CD14-positive monocyte (primary cell): ENCODE data around the gene GSDME. TPM values are rescaled to one million over a fixed set of nuclear protein-coding genes. Genes with fewer than 3 reads are reported as not detected.

Experiments used
- DNase-seq, 3 donors: peaks; one replicate each; pipeline ENCODE4 v3.0.0-alpha.2; 2011 to 2022
- H2AFZ ChIP-seq: 2 replicates; pipeline ENCODE4 v1.6.0; 2012; ENCODE audit warnings: mild to moderate bottlenecking, low read depth, low read length, inconsistent platforms; ENCODE audit not compliant: insufficient read depth, poor library complexity, severe bottlenecking
- H3K27ac ChIP-seq, 2 donors: 1 replicate in 1 of 2; 2 replicates in 1 of 2; pipeline ENCODE4 v1.5.1; 2012 to 2013; ENCODE audit warnings: low read length in 2 of 2, control low read depth in 1 of 2, inconsistent platforms in 1 of 2, low read depth in 1 of 2, mild to moderate bottlenecking in 1 of 2
- H3K27me3 ChIP-seq, 2 donors: one replicate each; pipeline versions ENCODE4 v1.6.0 to v1.6.1; 2011 to 2013; ENCODE audit warnings: low read length in 2 of 2; ENCODE audit not compliant: control insufficient read depth in 2 of 2, insufficient read depth in 2 of 2
- H3K36me3 ChIP-seq, 2 donors: replicated peaks in 1 of 2; 1 replicate in 1 of 2; 2 replicates in 1 of 2; pipeline versions ENCODE4 v1.5.1 to v1.6.1; 2012 to 2013; ENCODE audit warnings: low read length in 2 of 2, control low read depth in 1 of 2, inconsistent platforms in 1 of 2, mild to moderate bottlenecking in 1 of 2; ENCODE audit not compliant: insufficient read depth in 2 of 2, control insufficient read depth in 1 of 2
- H3K4me1 ChIP-seq, 2 donors: 1 replicate in 1 of 2; 2 replicates in 1 of 2; pipeline versions ENCODE4 v1.5.1 to v1.6.1; 2012 to 2013; ENCODE audit warnings: low read length in 2 of 2, control low read depth in 1 of 2, inconsistent platforms in 1 of 2, mild to moderate bottlenecking in 1 of 2, moderate library complexity in 1 of 2; ENCODE audit not compliant: insufficient read depth in 2 of 2, control insufficient read depth in 1 of 2
- H3K4me2 ChIP-seq: replicated peaks from 2 replicates; pipeline ENCODE3; 2012; ENCODE audit warnings: low read length, moderate library complexity, mild to moderate bottlenecking; ENCODE audit not compliant: poor library complexity, severe bottlenecking; ENCODE audit errors: extremely low read depth
- H3K4me3 ChIP-seq, 3 experiments: fragments of 200-600 bp in 1 of 3; sonication (generic) in 1 of 3; replicated peaks in 1 of 3; 1 replicate in 2 of 3; 2 replicates in 1 of 3; pipeline ENCODE4 v1.5.1; 2011 to 2013; ENCODE audit warnings: low read length in 3 of 3, mild to moderate bottlenecking in 3 of 3, control low read depth in 2 of 3, low read depth in 2 of 3, inconsistent platforms in 1 of 3, moderate library complexity in 1 of 3
- H3K79me2 ChIP-seq: 2 replicates; pipeline ENCODE4 v1.6.0; 2012; ENCODE audit warnings: mild to moderate bottlenecking, control low read depth, inconsistent platforms, low read length, moderate library complexity; ENCODE audit not compliant: insufficient read depth
- H3K9ac ChIP-seq: 2 replicates; pipeline ENCODE4 v1.6.0; 2017; ENCODE audit warnings: low read length, mild to moderate bottlenecking; ENCODE audit not compliant: insufficient read depth, poor library complexity, severe bottlenecking
- H3K9me3 ChIP-seq, 2 donors: replicated peaks in 1 of 2; 1 replicate in 1 of 2; 2 replicates in 1 of 2; pipeline versions ENCODE4 v1.5.1 to v1.6.1; 2012 to 2013; ENCODE audit warnings: low read length in 2 of 2, control low read depth in 1 of 2; ENCODE audit not compliant: control insufficient read depth in 1 of 2, insufficient read depth in 1 of 2
- H4K20me1 ChIP-seq: 2 replicates; pipeline ENCODE4 v1.6.0; 2012; ENCODE audit warnings: mild to moderate bottlenecking, low read length, control low read depth, moderate library complexity; ENCODE audit not compliant: insufficient read depth
- H3K27ac Mint-ChIP-seq, 7 donors: one replicate each; pipeline ENCODE4 v1.8.0; 2020; ENCODE audit warnings: mild to moderate bottlenecking in 7 of 7, mixed read lengths in 7 of 7, moderate library complexity in 6 of 7, inconsistent platforms in 2 of 7
- H3K27me3 Mint-ChIP-seq, 3 donors: one replicate each; pipeline ENCODE4 v1.8.0; 2021 to 2022; ENCODE audit warnings: low read depth in 3 of 3, mild to moderate bottlenecking in 3 of 3, mixed read lengths in 3 of 3, moderate library complexity in 3 of 3, inconsistent platforms in 1 of 3
- H3K36me3 Mint-ChIP-seq, 2 donors: one replicate each; pipeline ENCODE4 v1.8.0; 2020; ENCODE audit warnings: mixed read lengths in 2 of 2, inconsistent platforms in 1 of 2, mild to moderate bottlenecking in 1 of 2
- H3K4me1 Mint-ChIP-seq: one replicate; pipeline ENCODE4 v1.8.0; 2020; ENCODE audit warnings: mild to moderate bottlenecking, mixed read lengths
- H3K4me3 Mint-ChIP-seq, 2 donors: one replicate each; pipeline ENCODE4 v1.8.0; 2020; ENCODE audit warnings: mild to moderate bottlenecking in 2 of 2, mixed read lengths in 2 of 2, moderate library complexity in 1 of 2
- H3K9me3 Mint-ChIP-seq, 7 donors: one replicate each; pipeline ENCODE4 v1.8.0; 2020 to 2022; ENCODE audit warnings: mixed read lengths in 7 of 7, mild to moderate bottlenecking in 6 of 7, moderate library complexity in 6 of 7, inconsistent platforms in 2 of 7
- CTCF ChIP-seq: fragments of 200-600 bp; IDR thresholded peaks from one replicate; pipeline ENCODE4 v1.8.0; 2022; ENCODE audit warnings: antibody characterized with exemption, mild to moderate bottlenecking
- WGBS: methylation state at CpG from one replicate; pipeline ENCODE4 v1.1.5; 2013; ENCODE audit warnings: missing lambda C conversion rate; ENCODE audit not compliant: insufficient coverage; 5-methylcytosine and 5-hydroxymethylcytosine counted together
- intact Hi-C, 2 donors: fragments of 100-400 bp; cut with micrococcal nuclease; formaldehyde crosslinking; loops; one replicate each; pipeline versions ENCODE4 v1.15.0 to v1.15.1; 2023
- polyA plus RNA-seq, 3 donors: library from polyadenylated mRNA; depleted of rRNA in 1 of 3; unstranded in 2 of 3; stranded (reverse) in 1 of 3; fragments of 300-500 nt in 2 of 3; fragments of >200 nt in 1 of 3; fragmentation: Illumina TruSeq in 2 of 3; gene quantifications; 1 replicate in 2 of 3; 2 replicates in 1 of 3; pipeline ENCODE4 v1.2.3, GENCODE V29; 2012 to 2021

GSDME gene
- polyA plus RNA-seq, 3 donors: 1.3 to 2.3 TPM; not detected in 1

- peaks cover 39 to 44% of the 10 kb centered on the region in 2 donors for H3K27me3 ChIP-seq
- H3K36me3 Mint-ChIP-seq: peaks cover 3 to 9% of the 10 kb centered on the region in 2 donors
- H3K9me3 ChIP-seq: no peaks in the 10 kb centered on the region
- H3K27ac ChIP-seq: peak overlapping the region in 1 of 2 donors; percentile 29
- no peak overlapping the region for H2AFZ ChIP-seq
- peaks cover 33% of the 10 kb centered on the region for H3K4me1 Mint-ChIP-seq
- no peak for TF ChIP-seq CTCF
- no peak overlapping the region for H3K4me3 ChIP-seq
- H4K20me1 ChIP-seq: no peaks in the 10 kb centered on the region
- peaks cover 33 to 37% of the 10 kb centered on the region in 2 donors for H3K4me1 ChIP-seq
- H3K4me3 Mint-ChIP-seq: no peak overlapping the region
- H3K9me3 Mint-ChIP-seq: peaks cover 0 to 20% (median 2%) of the 10 kb centered on the region in 7 donors
- no peak overlapping the region for H3K4me2 ChIP-seq
- no peaks in the 10 kb centered on the region for H3K79me2 ChIP-seq
- DNase-seq: peak; percentile 12 to 40 (median 29)
- H3K36me3 ChIP-seq: no peaks in the 10 kb centered on the region
- H3K27ac Mint-ChIP-seq: peak overlapping the region in 6 of 7 donors; percentile 36 to 87 (median 68)
- intact Hi-C loops: no loop called here
- no peak overlapping the region for H3K9ac ChIP-seq
- peaks cover 25 to 69% (median 29%) of the 10 kb centered on the region in 3 donors for H3K27me3 Mint-ChIP-seq
- WGBS: 56% methylated on average over 3 of the region's 3 CpGs
These were observed 2.3 kb downstream of the GSDME start for GRCh38 chr7:24754906-24755506.

GRCh38 chr7:24752073-24752800, 5.0 kb downstream of the GSDME start:
- Histone ChIP-seq H3K9ac (no peak overlapping the region), H2AFZ (no peak overlapping the region), H4K20me1 (no peaks in the 10 kb centered on the region), H3K79me2 (no peaks in the 10 kb centered on the region), H3K27me3 (peaks cover 16 to 18% of the 10 kb centered on the region in 2 donors), H3K9me3 (no peaks in the 10 kb centered on the region), H3K4me3 (no peak overlapping the region), H3K4me1 (peaks cover 24 to 26% of the 10 kb centered on the region in 2 donors), H3K27ac (no peak overlapping the region), H3K36me3 (no peaks in the 10 kb centered on the region), H3K4me2 (no peak overlapping the region)
- no peak overlapping the region for H3K27ac Mint-ChIP-seq
- H3K36me3 Mint-ChIP-seq: peaks cover 3 to 5% of the 10 kb centered on the region in 2 donors
- TF ChIP-seq CTCF: no peak
- WGBS: 85% methylated on average over 2 of the region's 3 CpGs
- DNase-seq: no peak
- peaks cover 10 to 45% (median 13%) of the 10 kb centered on the region in 3 donors for H3K27me3 Mint-ChIP-seq
- H3K9me3 Mint-ChIP-seq: peaks cover 0 to 20% (median 2%) of the 10 kb centered on the region in 7 donors
- intact Hi-C loops: no loop called here
- no peak overlapping the region for H3K4me3 Mint-ChIP-seq
- peaks cover 26% of the 10 kb centered on the region for H3K4me1 Mint-ChIP-seq
